ENCODE results near the gene PEG3. TPM values are rescaled to one million over a fixed set of nuclear protein-coding genes. Genes with fewer than 3 reads are reported as not detected.
"Not testable (repeated sequence)": the region's sequence is repeated elsewhere in the genome, so short reads cannot be mapped to it uniquely, and the experiment has no call there.

Gene PEG3
- total RNA-seq, 1 donor from 2014 or later = not detected

- Mint-ChIP-seq H3K27ac (no peak overlapping the region), H3K27me3 (no peaks in the 10 kb centered on the region), H3K9me3 (peaks cover 12% of the 10 kb centered on the region), H3K4me3 (no peak overlapping the region), H3K36me3 (no peaks in the 10 kb centered on the region), H3K4me1 (ENCODE audit: unreplicated experiment) (no peaks in the 10 kb centered on the region)
- DNase-seq (ENCODE audit: extremely low spot score, unreplicated experiment) = no peak
- TF ChIP-seq CTCF (conservative IDR thresholded peaks at IDR 0.05) = no peak
Measured at GRCh38 chr19:56864443-56865125, 24.1 kb upstream of the PEG3 start.

- Mint-ChIP-seq H3K4me1 (ENCODE audit: unreplicated experiment) (no peaks in the 10 kb centered on the region), H3K27ac (no peak overlapping the region), H3K9me3 (peaks cover 7% of the 10 kb centered on the region), H3K27me3 (no peaks in the 10 kb centered on the region), H3K36me3 (no peaks in the 10 kb centered on the region), H3K4me3 (no peak overlapping the region)
- TF ChIP-seq CTCF (conservative IDR thresholded peaks at IDR 0.05) = no peak
- no peak for DNase-seq (ENCODE audit: extremely low spot score, unreplicated experiment)
Measured at GRCh38 chr19:56862741-56863140, 22.2 kb upstream of the PEG3 start.

DNA sequence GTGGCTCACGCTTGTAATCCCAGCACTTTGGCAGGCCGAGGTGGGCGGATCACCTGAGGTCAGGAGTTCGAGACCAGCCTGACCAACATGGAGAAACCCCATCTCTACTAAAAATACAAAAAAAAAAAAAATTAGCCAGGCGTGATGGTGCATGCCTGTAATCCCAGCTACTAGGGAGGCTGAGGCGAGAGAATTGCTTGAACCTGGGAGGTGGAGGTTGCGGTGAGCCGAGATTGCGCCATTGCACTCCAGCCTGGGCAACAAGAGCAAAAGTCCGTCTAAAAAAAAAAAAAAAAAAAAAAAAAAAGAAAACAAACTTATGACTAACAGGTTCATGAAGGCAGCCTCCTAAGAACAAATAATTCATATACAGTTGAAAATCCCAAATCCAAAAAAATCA, 19.9 kb upstream of the PEG3 start:
- not testable (repeated sequence) for H3K4me1 Mint-ChIP-seq (ENCODE audit: unreplicated experiment); H3K9me3 Mint-ChIP-seq; H3K27me3 Mint-ChIP-seq; H3K36me3 Mint-ChIP-seq; DNase-seq (ENCODE audit: extremely low spot score, unreplicated experiment); H3K27ac Mint-ChIP-seq; H3K4me3 Mint-ChIP-seq

DNA sequence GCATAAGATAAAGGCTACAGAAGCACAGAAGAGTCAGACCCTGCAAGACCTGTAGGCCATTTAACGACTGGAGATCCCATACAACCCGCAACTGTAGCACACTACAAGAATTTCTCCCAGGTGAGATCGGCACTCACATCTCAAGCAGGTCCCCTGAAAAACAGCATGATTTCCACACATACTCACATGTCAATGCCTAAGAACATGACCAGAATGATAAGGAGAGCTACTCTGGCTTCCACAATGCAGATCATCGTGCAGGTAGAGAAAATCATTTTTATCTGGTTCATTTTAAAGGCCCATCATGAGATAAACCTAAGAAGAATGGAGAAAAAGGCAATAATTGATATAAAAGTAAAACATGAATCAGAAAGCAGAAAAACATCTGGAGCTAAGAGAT, 17.5 kb upstream of the PEG3 start:
- H3K36me3 Mint-ChIP-seq = no peaks in the 10 kb centered on the region
- H3K4me3 Mint-ChIP-seq = no peak overlapping the region
- DNase-seq (ENCODE audit: extremely low spot score, unreplicated experiment) = no peak
- peaks cover 5% of the 10 kb centered on the region for H3K9me3 Mint-ChIP-seq
- no peak overlapping the region for H3K27ac Mint-ChIP-seq
- TF ChIP-seq CTCF (conservative IDR thresholded peaks at IDR 0.05) = no peak
- H3K27me3 Mint-ChIP-seq = no peaks in the 10 kb centered on the region
- H3K4me1 Mint-ChIP-seq (ENCODE audit: unreplicated experiment) = no peaks in the 10 kb centered on the region

GRCh38 chr19:56856822-56857221, 16.3 kb upstream of the PEG3 start:
- Mint-ChIP-seq H3K4me1 (ENCODE audit: unreplicated experiment) (no peaks in the 10 kb centered on the region), H3K27ac (no peak overlapping the region), H3K4me3 (no peak overlapping the region), H3K36me3 (no peaks in the 10 kb centered on the region), H3K27me3 (no peaks in the 10 kb centered on the region), H3K9me3 (peaks cover 10% of the 10 kb centered on the region)
- TF ChIP-seq CTCF (conservative IDR thresholded peaks at IDR 0.05) = no peak
- no peak for DNase-seq (ENCODE audit: extremely low spot score, unreplicated experiment)

DNA sequence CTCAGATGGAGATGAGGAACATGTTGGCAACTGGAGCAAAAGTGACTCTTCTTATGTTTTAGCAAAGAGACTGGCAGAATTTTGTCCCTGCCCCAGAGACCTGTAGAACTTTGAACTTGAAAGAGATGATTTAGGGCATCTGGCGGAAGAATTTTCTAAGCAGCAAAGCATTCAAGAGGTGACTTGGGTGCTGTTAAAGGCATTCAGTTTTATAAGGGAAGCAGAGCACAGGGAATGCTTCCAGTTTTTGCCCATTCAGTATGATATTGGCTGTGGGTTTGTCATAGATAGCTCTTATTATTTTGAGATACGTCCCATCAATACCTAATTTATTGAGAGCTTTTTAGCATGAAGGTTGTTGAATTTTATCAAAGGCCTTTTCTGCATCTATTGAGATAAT, 11.8 kb upstream of the PEG3 start:
- peaks cover 15% of the 10 kb centered on the region for H3K9me3 Mint-ChIP-seq
- not testable (repeated sequence) for H3K27ac Mint-ChIP-seq; H3K36me3 Mint-ChIP-seq; H3K27me3 Mint-ChIP-seq; H3K4me3 Mint-ChIP-seq; H3K4me1 Mint-ChIP-seq (ENCODE audit: unreplicated experiment); DNase-seq (ENCODE audit: extremely low spot score, unreplicated experiment)

DNA sequence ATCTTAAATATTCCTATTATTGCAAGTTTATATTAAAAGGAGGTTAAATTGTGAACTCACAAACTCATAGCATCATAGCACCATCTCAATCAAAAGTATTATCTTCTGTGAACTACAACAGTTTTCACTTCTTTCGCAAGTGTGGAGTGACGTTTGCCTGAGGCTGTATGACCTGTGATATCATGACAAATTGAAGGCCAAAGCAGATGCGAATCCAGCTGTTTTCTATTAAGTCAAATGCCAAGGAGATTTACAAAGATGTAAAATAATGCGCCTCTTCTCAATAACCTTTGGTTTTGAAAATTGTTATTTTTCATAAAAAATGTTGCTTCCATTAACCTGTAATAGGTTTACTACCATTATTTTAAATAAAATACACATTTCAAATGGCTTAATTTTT, 7.6 kb upstream of the PEG3 start:
- no peak overlapping the region for H3K4me3 Mint-ChIP-seq
- no peaks in the 10 kb centered on the region for H3K4me1 Mint-ChIP-seq (ENCODE audit: unreplicated experiment)
- no peak for DNase-seq (ENCODE audit: extremely low spot score, unreplicated experiment)
- no peak overlapping the region for H3K27ac Mint-ChIP-seq
- peaks cover 22% of the 10 kb centered on the region for H3K9me3 Mint-ChIP-seq
- no peaks in the 10 kb centered on the region for H3K36me3 Mint-ChIP-seq
- H3K27me3 Mint-ChIP-seq = no peaks in the 10 kb centered on the region
- TF ChIP-seq CTCF (conservative IDR thresholded peaks at IDR 0.05) = no peak
